GM20000 (cell line): ENCODE results near the gene FGGY.

Source experiments
- DNase-seq: peaks from one replicate; pipeline ENCODE4 v3.0.0; 2012; ENCODE audit warnings: low spot score
- CTCF ChIP-seq: IDR thresholded peaks from 2 replicates; pipeline ENCODE4 v1.5.1; 2012; ENCODE audit warnings: mild to moderate bottlenecking, control low read depth; ENCODE audit errors: extremely low read depth, missing control alignments

Gene FGGY

GRCh38 chr1:59565611-59566410 lies 268.9 kb downstream of the FGGY start:
- no peak for TF ChIP-seq CTCF
- no peak for DNase-seq

DNA sequence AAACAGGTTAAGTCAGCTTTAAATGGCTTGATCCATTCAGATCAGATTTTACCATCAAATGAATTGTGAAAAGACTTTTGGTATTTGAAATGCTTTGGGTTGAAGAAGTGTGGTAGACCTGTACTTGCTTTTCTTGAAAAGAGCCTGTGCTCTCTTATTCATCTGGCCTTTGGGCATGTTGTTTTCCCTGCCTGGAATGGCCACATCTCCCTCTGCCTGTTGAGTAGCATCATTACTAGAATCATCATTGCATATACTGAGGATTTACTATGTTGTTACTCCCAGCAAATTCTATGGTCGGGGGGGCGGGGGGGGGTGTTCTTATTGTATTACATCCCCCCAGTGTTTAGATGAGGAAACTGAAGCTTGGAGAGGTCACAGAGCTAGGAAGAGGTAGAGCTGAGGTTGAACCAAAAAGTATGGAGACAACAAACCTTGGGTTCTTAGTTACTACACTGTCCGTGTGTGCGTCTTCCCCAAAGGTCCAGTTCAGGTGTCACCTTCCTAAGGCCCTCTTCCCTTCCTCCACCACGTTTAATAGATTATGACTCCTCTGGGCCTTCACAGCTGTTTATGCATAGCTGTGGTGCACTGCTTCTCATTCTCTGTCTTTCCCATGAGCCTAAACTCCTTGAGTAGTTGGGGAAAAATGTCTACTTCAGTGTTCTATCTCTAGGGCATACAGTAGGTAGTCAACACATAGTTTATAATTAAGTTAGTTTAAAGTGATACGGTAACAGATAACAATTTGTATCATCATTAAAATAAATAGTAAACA lies 271.5 kb downstream of the FGGY start:
- TF ChIP-seq CTCF = no peak
- DNase-seq = no peak

DNA sequence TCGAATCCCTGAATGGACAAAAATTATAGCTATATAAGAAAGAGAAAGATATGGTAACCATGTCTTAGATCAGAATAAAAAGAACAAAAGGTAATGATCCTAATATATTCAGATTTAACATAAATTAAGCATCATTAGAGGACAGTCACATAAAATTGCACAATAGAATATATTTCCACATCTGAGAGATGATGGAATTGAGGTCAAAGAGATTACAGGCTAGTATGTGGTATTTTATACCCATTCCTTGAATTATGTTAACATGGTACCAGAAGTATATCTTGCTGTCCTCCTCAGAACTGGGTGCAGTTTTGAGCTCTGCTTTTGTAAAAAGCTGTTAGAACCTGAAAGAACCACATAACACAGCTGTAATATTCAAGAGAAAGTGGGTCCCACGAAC lies 272.3 kb downstream of the FGGY start:
- TF ChIP-seq CTCF = no peak
- DNase-seq = no peak

DNA sequence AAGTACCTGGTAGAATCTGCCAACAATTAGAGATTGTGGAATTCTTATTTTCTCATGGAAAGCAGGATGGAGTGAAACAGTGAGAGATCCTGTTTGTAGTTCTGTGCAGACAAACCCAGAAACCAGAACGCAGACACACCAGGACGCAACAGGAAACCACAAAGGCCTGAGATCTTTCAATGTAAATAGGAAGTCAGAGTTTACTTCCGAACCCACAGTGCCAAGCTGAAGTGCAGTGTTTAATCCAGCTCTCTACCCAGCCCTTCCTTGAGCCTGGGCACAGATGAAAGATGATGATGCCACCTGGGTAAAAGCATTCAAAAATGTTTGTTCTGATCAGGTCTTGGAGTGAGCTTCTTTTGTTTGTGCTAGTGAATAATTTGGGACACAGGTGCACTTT lies 273.6 kb downstream of the FGGY start:
- TF ChIP-seq CTCF = no peak
- no peak for DNase-seq

DNA sequence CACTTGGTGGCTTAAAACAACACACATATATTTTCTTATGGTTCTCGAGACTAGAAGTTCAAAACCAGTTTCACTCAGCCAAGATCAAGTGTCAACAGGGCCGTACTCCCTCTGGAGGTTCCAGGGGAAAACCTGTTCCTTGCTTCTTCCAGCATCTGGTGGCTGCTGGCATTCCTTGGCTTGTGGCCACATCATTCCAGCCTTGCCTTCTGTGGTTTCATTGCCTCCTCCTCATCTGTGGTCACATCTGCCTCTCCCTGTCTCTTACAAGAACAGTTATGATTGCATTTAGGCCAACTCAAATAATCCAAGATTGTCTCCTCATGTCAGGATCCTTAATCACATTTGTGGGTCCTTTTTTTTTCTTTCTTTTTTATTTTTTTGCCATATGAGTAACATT lies 277.2 kb downstream of the FGGY start:
- no peak for TF ChIP-seq CTCF
- no peak for DNase-seq

- TF ChIP-seq CTCF = no peak
- no peak for DNase-seq
These were observed 280.9 kb downstream of the FGGY start for GRCh38 chr1:59577774-59578173.

DNA sequence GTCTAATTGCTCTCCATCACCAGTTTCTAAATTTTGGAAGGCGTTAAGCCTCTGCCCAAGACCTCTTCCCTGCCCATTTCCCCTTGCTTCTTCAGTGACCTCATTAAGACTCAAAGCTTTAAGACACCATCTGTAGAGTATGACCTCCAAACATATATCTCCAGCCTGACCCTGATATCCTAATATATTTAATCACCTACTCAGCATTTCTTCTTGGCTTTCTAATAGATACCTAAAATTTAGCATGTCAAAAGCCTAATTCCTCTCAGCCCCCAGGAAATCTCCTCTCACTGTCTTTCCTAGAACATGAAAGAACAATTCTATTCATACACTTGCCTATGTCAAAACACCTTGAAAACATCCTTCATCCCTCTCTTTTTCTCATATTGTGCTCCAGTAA lies 282.3 kb downstream of the FGGY start:
- no peak for TF ChIP-seq CTCF

More for the DNA sequence above, 282.3 kb downstream of the FGGY start:
- no peak for DNase-seq
